ENCODE measurements around the gene HUS1B.
"Not testable (repeated sequence)": the region's sequence is repeated elsewhere in the genome, so short reads cannot be mapped to it uniquely, and the experiment has no call there.

HUS1B gene

GRCh38 chr6:656460-657252, at the start of gene HUS1B:
HUS1B (minus strand) TSS chr6:657100; CDS start chr6:656944, 156 bp downstream.
- DNase-seq = no peak

GRCh38 chr6:706146-706545, 49.2 kb upstream of the HUS1B start:
- DNase-seq = peak; percentile 51

GRCh38 chr6:705047-705446, 48.1 kb upstream of the HUS1B start:
- no peak for DNase-seq

- no peak for DNase-seq
Observed at GRCh38 chr6:704046-704445, 47.1 kb upstream of the HUS1B start.

GRCh38 chr6:703552-703951, 46.7 kb upstream of the HUS1B start:
- DNase-seq = no peak

GRCh38 chr6:701700-702479, 45.0 kb upstream of the HUS1B start:
- no peak for DNase-seq

- no peak for DNase-seq
Observed at GRCh38 chr6:701215-701614, 44.3 kb upstream of the HUS1B start.

GRCh38 chr6:700490-700889, 43.6 kb upstream of the HUS1B start:
- no peak for DNase-seq

GRCh38 chr6:699319-699718, 42.4 kb upstream of the HUS1B start:
- no peak for DNase-seq

- DNase-seq = not testable (repeated sequence)
Observed at GRCh38 chr6:694431-695126, 37.7 kb upstream of the HUS1B start.

GRCh38 chr6:693723-694009, 36.8 kb upstream of the HUS1B start:
- no peak for DNase-seq

- peak; percentile 82 for DNase-seq
Observed at GRCh38 chr6:692858-693722, 36.2 kb upstream of the HUS1B start, which contains the start of gene EXOC2. EXOC2 (minus strand) TSS chr6:693139; CDS start chr6:637818, 55,321 bp downstream.

GRCh38 chr6:692356-692851, 35.5 kb upstream of the HUS1B start:
- peak; percentile 50 for DNase-seq

GRCh38 chr6:689223-689622, 32.3 kb upstream of the HUS1B start:
- DNase-seq = no peak

- peak; percentile 37 for DNase-seq
Observed at GRCh38 chr6:686497-686896, 29.6 kb upstream of the HUS1B start.

- peak; percentile 49 for DNase-seq
Observed at GRCh38 chr6:684831-685636, 28.1 kb upstream of the HUS1B start.

- DNase-seq = peak; percentile 83
Observed at GRCh38 chr6:683742-684440, 27.0 kb upstream of the HUS1B start.

- DNase-seq = no peak
Observed at GRCh38 chr6:680666-681340, 23.9 kb upstream of the HUS1B start.

- DNase-seq = no peak
Observed at GRCh38 chr6:680251-680650, 23.4 kb upstream of the HUS1B start.

- no peak for DNase-seq
Observed at GRCh38 chr6:679282-679681, 22.4 kb upstream of the HUS1B start.
